H9 (cell line): ENCODE data around the gene NKG7. TPM values are rescaled to one million over a fixed set of nuclear protein-coding genes. Genes with fewer than 3 reads are reported as not detected.
A peak's percentile ranks its signal among the peaks of the same experiment; 100 is the strongest.

Experiments used
- DNase-seq: peaks from one replicate; pipeline ENCODE4 v3.0.0-alpha.2; 2017
- H2AFZ ChIP-seq: one replicate; pipeline ENCODE4 v1.6.1; 2013; ENCODE audit warnings: mild to moderate bottlenecking, low read length, control low read depth, moderate library complexity
- H2AK5ac ChIP-seq: 2 replicates; pipeline ENCODE4 v1.6.1; 2013; ENCODE audit warnings: low read length, control low read depth, mixed read lengths; ENCODE audit not compliant: insufficient read length
- H2BK120ac ChIP-seq: one replicate; pipeline ENCODE4 v1.6.1; 2013; ENCODE audit warnings: low read depth, mild to moderate bottlenecking, low read length, control low read depth, inconsistent platforms; ENCODE audit not compliant: poor library complexity, severe bottlenecking
- H2BK12ac ChIP-seq: 2 replicates; pipeline ENCODE4 v1.6.1; 2013; ENCODE audit warnings: low read length, control low read depth, mixed read lengths, low read depth; ENCODE audit not compliant: insufficient read length
- H2BK15ac ChIP-seq: 2 replicates; pipeline ENCODE4 v1.6.1; 2013; ENCODE audit warnings: low read depth, low read length, control low read depth
- H2BK20ac ChIP-seq: one replicate; pipeline ENCODE4 v1.6.1; 2013; ENCODE audit warnings: low read depth, mild to moderate bottlenecking, low read length, control low read depth, inconsistent platforms; ENCODE audit not compliant: poor library complexity, severe bottlenecking
- H2BK5ac ChIP-seq: 2 replicates; pipeline ENCODE4 v1.6.1; 2013; ENCODE audit warnings: low read length, control low read depth, mixed read lengths; ENCODE audit not compliant: insufficient read length
- H3K14ac ChIP-seq: 2 replicates; pipeline ENCODE4 v1.6.1; 2013; ENCODE audit warnings: low read length, control low read depth; ENCODE audit not compliant: insufficient read depth
- H3K18ac ChIP-seq: 2 replicates; pipeline ENCODE4 v1.6.1; 2013; ENCODE audit warnings: low read depth, mild to moderate bottlenecking, mixed read lengths, low read length, control low read depth; ENCODE audit not compliant: insufficient read length
- H3K23ac ChIP-seq: 2 replicates; pipeline ENCODE4 v1.6.1; 2013; ENCODE audit warnings: low read length, control low read depth, mixed read lengths, low read depth; ENCODE audit not compliant: insufficient read length
- H3K23me2 ChIP-seq: 2 replicates; pipeline ENCODE4 v1.6.1; 2013; ENCODE audit warnings: low read depth, mild to moderate bottlenecking, mixed read lengths, low read length, control low read depth; ENCODE audit not compliant: insufficient read length, poor library complexity, severe bottlenecking
- H3K27ac ChIP-seq: 2 replicates; pipeline ENCODE4 v1.5.1; 2013; ENCODE audit warnings: low read length, control low read depth, mixed read lengths, low read depth; ENCODE audit not compliant: insufficient read length
- H3K27me3 ChIP-seq: 2 replicates; pipeline ENCODE4 v1.6.1; 2013; ENCODE audit warnings: low read length, control low read depth, inconsistent platforms; ENCODE audit not compliant: insufficient read depth
- H3K4ac ChIP-seq: 2 replicates; pipeline ENCODE4 v1.6.1; 2013; ENCODE audit warnings: low read depth, mild to moderate bottlenecking, control low read depth, inconsistent platforms, low read length, moderate library complexity
- H3K4me1 ChIP-seq: 2 replicates; pipeline ENCODE4 v1.6.1; 2013; ENCODE audit warnings: low read length, control low read depth, inconsistent platforms; ENCODE audit not compliant: insufficient read depth
- H3K4me2 ChIP-seq: 2 replicates; pipeline ENCODE4 v1.6.1; 2013; ENCODE audit warnings: low read length, control low read depth, mixed read lengths; ENCODE audit not compliant: insufficient read length, insufficient read depth
- H3K56ac ChIP-seq: 2 replicates; pipeline ENCODE4 v1.6.1; 2013; ENCODE audit warnings: low read depth, mild to moderate bottlenecking, mixed read lengths, low read length, control low read depth; ENCODE audit not compliant: insufficient read length
- H3K79me1 ChIP-seq: 2 replicates; pipeline ENCODE4 v1.6.1; 2013; ENCODE audit warnings: low read depth, mild to moderate bottlenecking, moderate library complexity, low read length, control low read depth, inconsistent platforms; ENCODE audit not compliant: insufficient read depth, poor library complexity, severe bottlenecking
- H3K79me2 ChIP-seq: 2 replicates; pipeline ENCODE4 v1.6.1; 2013; ENCODE audit warnings: low read length, control low read depth, inconsistent platforms; ENCODE audit not compliant: insufficient read depth
- H3K9ac ChIP-seq: 2 replicates; pipeline ENCODE4 v1.6.1; 2013; ENCODE audit warnings: low read length, control low read depth, mixed read lengths; ENCODE audit not compliant: insufficient read length; ENCODE audit errors: extremely low read depth
- H3K9me3 ChIP-seq: one replicate; pipeline ENCODE4 v1.6.1; 2013; ENCODE audit warnings: low read depth, low read length, inconsistent platforms; ENCODE audit not compliant: control insufficient read depth
- H3T11ph ChIP-seq: one replicate; pipeline ENCODE4 v1.6.1; 2013; ENCODE audit warnings: mild to moderate bottlenecking, low read length, control low read depth, inconsistent platforms
- H4K20me1 ChIP-seq: one replicate; pipeline ENCODE4 v1.6.1; 2013; ENCODE audit not compliant: control insufficient read depth, insufficient read length, insufficient read depth
- H4K5ac ChIP-seq: 2 replicates; pipeline ENCODE4 v1.6.1; 2013; ENCODE audit warnings: low read depth, mild to moderate bottlenecking, mixed read lengths, low read length, control low read depth; ENCODE audit not compliant: insufficient read length
- H4K8ac ChIP-seq: replicated peaks from 2 replicates; pipeline ENCODE4 v1.6.1; 2013; ENCODE audit warnings: low read length, control low read depth, mixed read lengths, low read depth; ENCODE audit not compliant: insufficient read length
- H4K91ac ChIP-seq: 2 replicates; pipeline ENCODE4 v1.6.1; 2013; ENCODE audit warnings: low read depth, mild to moderate bottlenecking, moderate library complexity, mixed read lengths, low read length, control low read depth; ENCODE audit not compliant: insufficient read length
- H3K27ac Mint-ChIP-seq, 3 experiments: 2 replicates in 2 of 3; 3 replicates in 1 of 3; pipeline ENCODE4 v1.8.0; 2020 to 2021; ENCODE audit warnings: mixed read lengths in 3 of 3, mild to moderate bottlenecking in 1 of 3, moderate library complexity in 1 of 3
- H3K27me3 Mint-ChIP-seq: 2 replicates; pipeline ENCODE4 v1.8.0; 2021; ENCODE audit warnings: low read depth, mild to moderate bottlenecking, moderate library complexity, mixed read lengths
- H3K36me3 Mint-ChIP-seq, 3 experiments: 2 replicates in 2 of 3; 3 replicates in 1 of 3; pipeline ENCODE4 v1.8.0; 2020 to 2021; ENCODE audit warnings: low read depth in 3 of 3, mixed read lengths in 3 of 3; ENCODE audit not compliant: insufficient read depth in 1 of 3
- H3K4me1 Mint-ChIP-seq, 2 experiments: 2 replicates each; pipeline ENCODE4 v1.8.0; 2020; ENCODE audit warnings: mixed read lengths in 2 of 2
- H3K4me3 Mint-ChIP-seq, 2 experiments: 2 replicates in 1 of 2; 3 replicates in 1 of 2; pipeline ENCODE4 v1.8.0; 2020 to 2021; ENCODE audit warnings: mild to moderate bottlenecking in 2 of 2, mixed read lengths in 2 of 2, moderate library complexity in 1 of 2
- H3K9me3 Mint-ChIP-seq, 2 experiments: 2 replicates in 1 of 2; 3 replicates in 1 of 2; pipeline ENCODE4 v1.8.0; 2020; ENCODE audit warnings: mild to moderate bottlenecking in 2 of 2, mixed read lengths in 2 of 2, moderate library complexity in 1 of 2
- CTCF ChIP-seq: fragments of 200-600 bp; sonication (generic); conservative IDR thresholded peaks from 3 replicates; pipeline ENCODE4 v1.8.0; 2021; ENCODE audit warnings: antibody characterized with exemption, mild to moderate bottlenecking
- WGBS: extraction: QIAGEN DNeasy Blood & Tissue Kit; methylation state at CpG from one replicate; pipeline ENCODE4 v1.1.7; 2013; ENCODE audit warnings: missing lambda C conversion rate, low lambda C conversion rate, mixed read lengths; ENCODE audit not compliant: insufficient read length; ENCODE audit errors: extremely low coverage; 5-methylcytosine and 5-hydroxymethylcytosine counted together
- total RNA-seq: library from RNA; stranded (reverse); gene quantifications from 2 replicates; pipeline ENCODE4 v1.2.1, GENCODE V29; 2021

NKG7 gene
- total RNA-seq, 1 experiment from 2014 or later, result not detected

DNA sequence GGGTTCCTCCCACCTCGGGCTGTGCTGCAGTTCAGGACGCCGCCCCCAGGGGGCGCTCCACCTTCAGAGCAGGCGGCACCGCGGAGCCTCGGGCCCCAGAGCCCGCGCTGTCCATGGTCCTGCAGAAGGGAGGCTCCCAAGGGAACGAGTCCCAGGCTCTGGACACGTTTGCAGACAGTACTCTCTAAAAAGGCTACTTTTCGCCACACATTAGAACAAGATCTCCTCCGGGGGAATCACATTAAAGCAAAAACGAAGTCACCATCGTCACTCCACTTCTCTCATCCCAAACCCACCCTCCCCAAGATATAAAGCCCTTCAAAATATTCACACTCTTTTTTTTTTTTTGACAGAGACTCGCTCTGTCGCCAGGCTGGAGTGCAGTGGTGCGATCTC, 49.6 kb upstream of the NKG7 start:
- TF ChIP-seq CTCF, result peak; percentile 99
- H3K79me2 ChIP-seq, result no peaks in the 10 kb centered on the region
- no peak overlapping the region for H2BK5ac ChIP-seq
- H3T11ph ChIP-seq, result no peak overlapping the region
- H3K4me2 ChIP-seq, result peak overlapping the region; percentile 30
- no peak overlapping the region for H3K4ac ChIP-seq
- no peak overlapping the region for H3K27ac ChIP-seq
- no peak overlapping the region for H4K91ac ChIP-seq
- Mint-ChIP-seq H3K9me3 (peaks cover 6 to 19% of the 10 kb centered on the region in 2 experiments; a peak in 3 of 5 replicates), H3K27ac (no peak overlapping the region), H3K4me1 (peaks cover 3 to 12% of the 10 kb centered on the region in 2 experiments; a peak in 2 of 4 replicates), H3K27me3 (peaks cover 48% of the 10 kb centered on the region), H3K36me3 (no peaks in the 10 kb centered on the region), H3K4me3 (peak overlapping the region; percentile 49 to 72)
- H3K23me2 ChIP-seq, result peaks cover 6% of the 10 kb centered on the region
- H3K14ac ChIP-seq, result no peak overlapping the region
- H3K79me1 ChIP-seq, result no peaks in the 10 kb centered on the region
- H2BK12ac ChIP-seq, result no peak overlapping the region
- H2BK15ac ChIP-seq, result no peak overlapping the region
- DNase-seq, result peak; percentile 90
- no peak overlapping the region for H3K9ac ChIP-seq
- H3K9me3 ChIP-seq, result no peaks in the 10 kb centered on the region
- H3K27me3 ChIP-seq, result no peaks in the 10 kb centered on the region; the same call in 1 of the 2 replicates
- no peaks in the 10 kb centered on the region for H4K20me1 ChIP-seq
- no peak overlapping the region for H4K5ac ChIP-seq
- no peak overlapping the region for H3K56ac ChIP-seq
- H3K23ac ChIP-seq, result no peak overlapping the region
- H2BK20ac ChIP-seq, result no peak overlapping the region
- no peak overlapping the region for H4K8ac ChIP-seq
- no peaks in the 10 kb centered on the region for H3K4me1 ChIP-seq
- no peak overlapping the region for H2AFZ ChIP-seq
- no CpG with 5 or more reads among the region's 19 CpGs for WGBS
- H3K18ac ChIP-seq, result no peak overlapping the region
- H2AK5ac ChIP-seq, result no peak overlapping the region
- H2BK120ac ChIP-seq, result no peak overlapping the region
